ENCODE results near the gene LDLRAP1. TPM values are rescaled to one million over a fixed set of nuclear protein-coding genes. Genes with fewer than 3 reads are reported as not detected.

Gene LDLRAP1
- total RNA-seq, 1 donor from 2014 or later = 23.5 TPM

DNA sequence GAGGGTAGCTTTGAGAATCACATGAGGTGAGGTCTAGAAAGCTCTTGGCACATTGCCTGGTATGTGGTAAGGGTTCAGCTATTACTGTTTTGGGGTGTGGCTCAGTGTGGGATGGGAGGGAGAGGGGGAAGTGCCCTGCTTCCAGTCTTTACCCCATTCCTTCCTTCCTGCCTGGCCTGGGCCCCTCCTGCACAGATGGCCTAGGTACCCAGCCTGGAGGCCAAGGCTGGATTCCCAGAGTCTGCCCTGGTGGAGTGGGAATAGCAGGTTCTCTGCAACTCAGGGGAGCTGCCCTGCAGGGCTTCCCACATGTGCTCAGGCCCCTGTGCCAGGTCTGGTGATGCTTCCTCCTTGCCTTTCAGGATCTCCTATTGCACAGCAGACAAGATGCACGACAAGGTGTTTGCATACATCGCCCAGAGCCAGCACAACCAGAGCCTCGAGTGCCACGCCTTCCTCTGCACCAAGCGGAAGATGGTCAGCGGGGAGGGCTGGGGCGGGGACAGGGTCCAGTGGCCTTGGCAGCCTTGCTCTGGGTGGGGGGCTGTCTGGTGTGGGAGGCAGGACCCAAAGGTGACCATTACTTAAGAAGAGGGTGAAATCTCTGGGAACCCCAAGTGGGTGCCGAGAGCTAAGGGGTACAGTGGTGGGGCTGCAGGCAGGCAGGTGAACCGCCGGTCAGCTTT, 13.5 kb downstream of the LDLRAP1 start:
- Mint-ChIP-seq H3K36me3 (ENCODE audit: low read depth) (peaks cover 6% of the 10 kb centered on the region), H3K4me1 (ENCODE audit: low read depth) (peaks cover 11% of the 10 kb centered on the region), H3K27ac (ENCODE audit: unreplicated experiment) (no peak overlapping the region), H3K9me3 (ENCODE audit: low read depth) (no peaks in the 10 kb centered on the region), H3K4me3 (ENCODE audit: unreplicated experiment) (no peak overlapping the region), H3K27me3 (ENCODE audit: low read depth) (no peaks in the 10 kb centered on the region)
- TF ChIP-seq, protein P1, sequence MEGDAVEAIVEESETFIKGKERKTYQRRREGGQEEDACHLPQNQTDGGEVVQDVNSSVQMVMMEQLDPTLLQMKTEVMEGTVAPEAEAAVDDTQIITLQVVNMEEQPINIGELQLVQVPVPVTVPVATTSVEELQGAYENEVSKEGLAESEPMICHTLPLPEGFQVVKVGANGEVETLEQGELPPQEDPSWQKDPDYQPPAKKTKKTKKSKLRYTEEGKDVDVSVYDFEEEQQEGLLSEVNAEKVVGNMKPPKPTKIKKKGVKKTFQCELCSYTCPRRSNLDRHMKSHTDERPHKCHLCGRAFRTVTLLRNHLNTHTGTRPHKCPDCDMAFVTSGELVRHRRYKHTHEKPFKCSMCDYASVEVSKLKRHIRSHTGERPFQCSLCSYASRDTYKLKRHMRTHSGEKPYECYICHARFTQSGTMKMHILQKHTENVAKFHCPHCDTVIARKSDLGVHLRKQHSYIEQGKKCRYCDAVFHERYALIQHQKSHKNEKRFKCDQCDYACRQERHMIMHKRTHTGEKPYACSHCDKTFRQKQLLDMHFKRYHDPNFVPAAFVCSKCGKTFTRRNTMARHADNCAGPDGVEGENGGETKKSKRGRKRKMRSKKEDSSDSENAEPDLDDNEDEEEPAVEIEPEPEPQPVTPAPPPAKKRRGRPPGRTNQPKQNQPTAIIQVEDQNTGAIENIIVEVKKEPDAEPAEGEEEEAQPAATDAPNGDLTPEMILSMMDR (IDR thresholded peaks at IDR 0.05) = no peak
- no peak for DNase-seq (ENCODE audit: low spot score)

DNA sequence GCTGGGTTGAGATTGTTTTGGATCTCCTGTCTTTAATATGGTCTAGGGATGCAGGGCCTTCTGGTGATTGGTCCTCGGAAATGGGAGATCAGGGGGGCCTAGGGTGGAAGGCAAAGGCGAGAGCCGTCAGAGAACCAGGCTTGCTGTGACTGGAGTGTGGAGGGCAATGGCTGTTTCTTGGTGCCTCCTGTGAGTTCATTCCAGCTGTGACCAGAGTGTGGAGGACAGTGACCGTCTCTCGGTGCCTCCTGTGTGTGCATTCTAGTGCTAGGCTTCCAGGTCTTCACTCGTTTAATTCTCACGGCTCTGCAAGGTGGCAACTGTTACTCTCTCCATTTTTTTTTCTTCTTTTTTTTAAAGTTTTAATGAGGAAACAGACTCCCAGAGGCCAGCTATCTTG, 14.1 kb downstream of the LDLRAP1 start:
- TF ChIP-seq, protein P1 (IDR thresholded peaks at IDR 0.05) = no peak
- H3K9me3 Mint-ChIP-seq (ENCODE audit: low read depth) = no peaks in the 10 kb centered on the region
- H3K27ac Mint-ChIP-seq (ENCODE audit: unreplicated experiment) = no peak overlapping the region
- H3K27me3 Mint-ChIP-seq (ENCODE audit: low read depth) = no peaks in the 10 kb centered on the region
- no peak for DNase-seq (ENCODE audit: low spot score)
- H3K4me3 Mint-ChIP-seq (ENCODE audit: unreplicated experiment) = no peak overlapping the region
- peaks cover 11% of the 10 kb centered on the region for H3K4me1 Mint-ChIP-seq (ENCODE audit: low read depth)
- H3K36me3 Mint-ChIP-seq (ENCODE audit: low read depth) = peaks cover 6% of the 10 kb centered on the region

DNA sequence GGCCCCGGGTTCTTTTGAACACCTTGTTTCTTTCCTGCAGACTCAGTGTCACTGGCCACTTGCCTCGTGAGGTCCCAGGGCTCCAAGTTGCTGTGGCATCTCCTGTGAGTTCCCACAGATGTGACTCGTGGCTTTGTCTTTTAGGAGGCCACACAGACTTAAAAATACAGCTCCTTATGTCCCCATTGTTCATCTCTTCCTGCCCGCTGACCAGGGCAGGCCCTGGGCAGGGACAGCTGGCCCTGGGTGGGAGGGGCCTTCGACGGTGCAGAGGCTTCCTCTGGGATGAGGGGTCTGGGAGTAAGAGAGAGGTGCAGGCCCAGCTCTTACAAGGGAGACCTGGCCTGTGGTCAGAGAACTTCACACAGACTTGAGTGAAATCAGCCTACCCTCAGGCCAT, 15.6 kb downstream of the LDLRAP1 start:
- H3K36me3 Mint-ChIP-seq (ENCODE audit: low read depth) = peaks cover 9% of the 10 kb centered on the region
- H3K27me3 Mint-ChIP-seq (ENCODE audit: low read depth) = no peaks in the 10 kb centered on the region
- TF ChIP-seq, protein P1 (IDR thresholded peaks at IDR 0.05) = no peak
- no peak overlapping the region for H3K4me3 Mint-ChIP-seq (ENCODE audit: unreplicated experiment)
- DNase-seq (ENCODE audit: low spot score) = no peak
- H3K4me1 Mint-ChIP-seq (ENCODE audit: low read depth) = peaks cover 11% of the 10 kb centered on the region
- H3K27ac Mint-ChIP-seq (ENCODE audit: unreplicated experiment) = no peak overlapping the region
- no peaks in the 10 kb centered on the region for H3K9me3 Mint-ChIP-seq (ENCODE audit: low read depth)

DNA sequence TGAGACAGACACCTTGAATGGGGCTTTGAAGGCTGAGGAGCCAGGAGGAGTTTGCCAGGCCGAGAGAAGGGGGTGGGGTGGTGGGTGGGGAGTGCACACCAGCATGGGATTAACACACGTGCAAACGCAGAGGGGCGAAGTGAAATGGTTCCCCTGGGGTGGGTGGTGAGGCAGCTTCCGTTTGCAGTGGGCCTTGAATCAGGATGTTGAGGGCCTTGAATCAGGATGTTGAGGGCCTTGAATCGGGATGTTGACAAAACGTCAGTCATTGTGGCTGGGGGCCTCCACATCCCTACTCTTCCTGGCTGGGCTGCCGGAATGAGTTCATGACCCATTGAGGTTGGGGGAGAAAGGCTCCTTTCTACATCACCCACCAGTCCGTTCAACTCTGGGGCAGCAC, 16.6 kb downstream of the LDLRAP1 start:
- Mint-ChIP-seq H3K27ac (ENCODE audit: unreplicated experiment) (no peak overlapping the region), H3K36me3 (ENCODE audit: low read depth) (peaks cover 9% of the 10 kb centered on the region), H3K4me1 (ENCODE audit: low read depth) (peaks cover 13% of the 10 kb centered on the region), H3K9me3 (ENCODE audit: low read depth) (no peaks in the 10 kb centered on the region), H3K4me3 (ENCODE audit: unreplicated experiment) (no peak overlapping the region), H3K27me3 (ENCODE audit: low read depth) (no peaks in the 10 kb centered on the region)
- TF ChIP-seq, protein P1 (IDR thresholded peaks at IDR 0.05) = no peak
- DNase-seq (ENCODE audit: low spot score) = no peak

DNA sequence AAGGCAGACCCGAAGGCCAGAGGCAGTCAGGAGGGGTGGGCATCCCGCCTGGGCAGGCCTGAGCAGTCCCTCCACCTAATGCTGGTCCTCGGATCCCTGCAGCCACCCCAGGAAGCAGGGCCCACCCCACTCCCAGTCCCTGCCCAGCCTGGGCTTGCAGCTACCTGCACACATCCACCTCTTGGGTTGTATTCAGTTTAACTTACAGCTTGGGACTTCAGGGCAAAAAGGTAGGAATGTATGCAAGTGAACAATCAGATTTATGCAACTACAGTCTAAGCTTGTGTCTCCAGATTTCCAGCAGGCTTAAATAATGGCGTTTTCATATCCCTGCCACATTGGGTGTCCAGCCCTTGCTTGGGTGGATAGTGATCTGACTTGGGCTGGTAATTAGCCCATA, 17.4 kb downstream of the LDLRAP1 start:
- Mint-ChIP-seq H3K9me3 (ENCODE audit: low read depth) (no peaks in the 10 kb centered on the region), H3K4me3 (ENCODE audit: unreplicated experiment) (no peak overlapping the region), H3K27me3 (ENCODE audit: low read depth) (no peaks in the 10 kb centered on the region), H3K27ac (ENCODE audit: unreplicated experiment) (no peak overlapping the region), H3K36me3 (ENCODE audit: low read depth) (peaks cover 9% of the 10 kb centered on the region), H3K4me1 (ENCODE audit: low read depth) (peaks cover 16% of the 10 kb centered on the region)
- no peak for DNase-seq (ENCODE audit: low spot score)
- TF ChIP-seq, protein P1 (IDR thresholded peaks at IDR 0.05) = no peak

Data from chondrocyte (in vitro differentiated cells).